Cardiac muscle cell (in vitro differentiated cells and primary cell): ENCODE measurements around the gene PTGES. TPM values are rescaled to one million over a fixed set of nuclear protein-coding genes. Genes with fewer than 3 reads are reported as not detected.

ENCODE experiments used
- DNase-seq, 2 donors: peaks; one replicate each; pipeline versions ENCODE4 v3.0.0 to v3.0.0-alpha.2; 2010 to 2017; ENCODE audit warnings: low read depth in 1 of 2, low spot score in 1 of 2
- H3K27ac ChIP-seq: fragments of 200-600 bp; sonication (generic); 2 replicates; pipeline ENCODE4 v1.5.1; 2016
- H3K27me3 ChIP-seq: fragments of 200-600 bp; sonication (generic); 2 replicates; pipeline ENCODE4 v1.6.0; 2016; ENCODE audit warnings: control low read depth
- H3K36me3 ChIP-seq: fragments of 200-600 bp; sonication (generic); 2 replicates; pipeline ENCODE4 v1.5.1; 2016; ENCODE audit warnings: control low read depth
- H3K4me1 ChIP-seq: fragments of 200-600 bp; sonication (generic); 2 replicates; pipeline ENCODE4 v1.8.1; 2017; ENCODE audit warnings: low read depth, mild to moderate bottlenecking, mixed run types
- H3K4me3 ChIP-seq: fragments of 200-600 bp; sonication (generic); 2 replicates; pipeline ENCODE4 v1.5.1; 2016; ENCODE audit warnings: mild to moderate bottlenecking
- H3K9me3 ChIP-seq: fragments of 200-600 bp; sonication (generic); 2 replicates; pipeline ENCODE4 v1.5.1; 2017; ENCODE audit warnings: low read depth, mild to moderate bottlenecking, control low read depth
- CTCF ChIP-seq: IDR thresholded peaks from 2 replicates; pipeline ENCODE4 v1.5.1; 2012; ENCODE audit warnings: low read depth, mild to moderate bottlenecking, low read length
- polyA plus RNA-seq: library from polyadenylated mRNA; unstranded; fragments of >200 nt; fragmentation: Nextera tagmentation; extraction: Ambion mirVana; gene quantifications from 2 replicates; pipeline ENCODE4 v1.2.1, GENCODE V29; 2016
- total RNA-seq: library from RNA; depleted of rRNA; stranded (reverse); fragments of >200 nt; gene quantifications from 2 replicates; pipeline ENCODE4 v1.2.3, GENCODE V29; 2016

Gene PTGES
- total and polyA plus RNA-seq, 2 experiments from 2014 or later: 1.4 to 4.6 TPM

GRCh38 chr9:129746092-129746777 is 6.6 kb downstream of the PTGES start:
- H3K36me3 ChIP-seq: no peaks in the 10 kb centered on the region
- no peak overlapping the region for H3K4me3 ChIP-seq
- no peak for TF ChIP-seq CTCF
- no peaks in the 10 kb centered on the region for H3K4me1 ChIP-seq
- H3K9me3 ChIP-seq: no peaks in the 10 kb centered on the region
- no peak overlapping the region for H3K27ac ChIP-seq
- peak in 1 of 2 donors; percentile 49 for DNase-seq
- H3K27me3 ChIP-seq: no peaks in the 10 kb centered on the region

DNA sequence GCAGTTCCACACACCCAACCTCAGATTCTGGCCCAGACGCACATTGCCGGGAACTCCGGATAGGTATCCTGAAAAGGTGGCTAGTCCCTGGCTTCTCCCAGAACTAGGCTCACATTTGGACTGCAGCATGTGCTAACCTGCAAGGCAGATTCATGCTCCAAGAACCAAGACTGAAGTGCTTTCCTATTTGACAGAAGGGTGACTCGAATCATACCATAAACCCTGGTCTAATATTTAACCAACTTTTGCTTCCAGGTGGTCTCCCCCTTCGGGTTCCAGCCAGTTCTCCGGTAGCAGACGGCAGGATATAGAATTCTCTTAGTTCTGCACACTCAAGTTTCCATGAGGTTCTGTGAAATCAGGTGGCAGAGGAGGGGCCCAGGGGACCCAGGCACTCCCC is 7.6 kb downstream of the PTGES start:
- H3K27me3 ChIP-seq: no peaks in the 10 kb centered on the region
- no peak overlapping the region for H3K4me3 ChIP-seq
- no peak for TF ChIP-seq CTCF
- H3K36me3 ChIP-seq: no peaks in the 10 kb centered on the region
- no peaks in the 10 kb centered on the region for H3K4me1 ChIP-seq
- H3K9me3 ChIP-seq: no peaks in the 10 kb centered on the region
- no peak overlapping the region for H3K27ac ChIP-seq
- no peak for DNase-seq

DNA sequence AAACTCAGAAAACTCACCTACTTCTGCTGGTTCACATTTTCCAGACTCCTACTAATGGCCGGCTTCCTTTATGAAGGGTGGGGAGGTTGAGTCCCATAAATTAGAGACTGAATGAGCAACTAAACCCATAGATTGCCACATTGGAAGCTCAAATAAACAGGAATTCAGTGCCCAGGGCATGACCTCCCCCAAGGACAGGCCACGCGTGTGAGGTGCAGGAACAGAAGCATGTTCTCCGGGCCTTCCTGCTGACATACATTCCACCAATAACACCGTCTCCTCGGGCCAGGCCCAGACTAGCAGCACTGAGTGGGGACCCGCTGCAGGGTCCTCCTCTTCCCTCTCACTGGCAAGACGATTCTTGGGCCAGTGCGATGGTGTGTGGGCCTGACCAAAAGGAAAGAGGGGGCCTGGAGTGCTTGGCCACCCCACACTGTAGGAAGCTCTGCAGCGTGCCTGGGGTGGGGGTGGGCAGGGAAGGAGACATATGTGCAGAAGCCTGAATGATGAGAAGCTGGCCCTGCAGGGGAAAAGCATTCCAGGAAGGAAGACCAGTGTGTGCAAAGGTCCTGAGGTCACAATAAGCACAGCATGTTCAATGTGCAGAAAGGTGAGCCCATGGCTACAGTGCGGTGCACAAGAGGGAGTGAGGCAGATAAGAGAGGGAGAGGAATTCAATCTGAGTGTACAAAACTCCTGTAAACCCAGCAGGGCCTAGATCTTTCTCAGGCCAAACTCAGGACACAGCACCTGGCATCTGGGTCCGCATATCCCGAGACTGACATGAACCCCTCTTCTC is 12.0 kb downstream of the PTGES start:
- Histone ChIP-seq H3K4me3 (no peak overlapping the region), H3K9me3 (no peaks in the 10 kb centered on the region), H3K36me3 (no peaks in the 10 kb centered on the region), H3K4me1 (no peaks in the 10 kb centered on the region), H3K27ac (no peak overlapping the region), H3K27me3 (no peaks in the 10 kb centered on the region)
- TF ChIP-seq CTCF: no peak
- no peak for DNase-seq

DNA sequence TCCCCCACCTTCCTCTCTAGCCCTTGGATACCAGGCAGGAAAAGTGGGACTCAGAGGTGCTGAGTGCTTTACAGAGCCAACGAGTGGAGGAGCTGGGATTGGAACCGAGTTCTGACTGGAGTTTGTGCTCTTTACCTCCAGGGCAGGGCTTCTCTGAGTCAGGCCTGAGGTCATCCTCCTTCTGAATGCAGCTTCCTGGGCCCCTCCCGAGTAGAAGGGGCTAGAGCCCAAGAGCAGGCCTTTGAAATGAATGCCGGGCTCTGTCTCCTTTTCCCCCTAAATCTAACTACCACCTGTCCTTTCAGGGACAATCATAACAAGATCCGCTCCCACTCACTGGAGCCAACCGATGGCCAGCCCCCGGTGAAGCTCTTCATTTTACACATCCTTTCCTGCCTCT is 12.7 kb downstream of the PTGES start:
- Histone ChIP-seq H3K27me3 (no peaks in the 10 kb centered on the region), H3K27ac (no peak overlapping the region), H3K4me1 (no peaks in the 10 kb centered on the region), H3K4me3 (no peak overlapping the region), H3K36me3 (no peaks in the 10 kb centered on the region), H3K9me3 (no peaks in the 10 kb centered on the region)
- TF ChIP-seq CTCF: no peak
- no peak for DNase-seq

- no peaks in the 10 kb centered on the region for H3K27me3 ChIP-seq
- H3K4me1 ChIP-seq: no peaks in the 10 kb centered on the region
- no peak for DNase-seq
- no peaks in the 10 kb centered on the region for H3K36me3 ChIP-seq
- no peak overlapping the region for H3K4me3 ChIP-seq
- no peak for TF ChIP-seq CTCF
- no peak overlapping the region for H3K27ac ChIP-seq
- no peaks in the 10 kb centered on the region for H3K9me3 ChIP-seq
These were observed 13.4 kb downstream of the PTGES start for GRCh38 chr9:129739432-129739831.
